ENCODE results near the gene IGF1R.

The IGF1R gene

DNA sequence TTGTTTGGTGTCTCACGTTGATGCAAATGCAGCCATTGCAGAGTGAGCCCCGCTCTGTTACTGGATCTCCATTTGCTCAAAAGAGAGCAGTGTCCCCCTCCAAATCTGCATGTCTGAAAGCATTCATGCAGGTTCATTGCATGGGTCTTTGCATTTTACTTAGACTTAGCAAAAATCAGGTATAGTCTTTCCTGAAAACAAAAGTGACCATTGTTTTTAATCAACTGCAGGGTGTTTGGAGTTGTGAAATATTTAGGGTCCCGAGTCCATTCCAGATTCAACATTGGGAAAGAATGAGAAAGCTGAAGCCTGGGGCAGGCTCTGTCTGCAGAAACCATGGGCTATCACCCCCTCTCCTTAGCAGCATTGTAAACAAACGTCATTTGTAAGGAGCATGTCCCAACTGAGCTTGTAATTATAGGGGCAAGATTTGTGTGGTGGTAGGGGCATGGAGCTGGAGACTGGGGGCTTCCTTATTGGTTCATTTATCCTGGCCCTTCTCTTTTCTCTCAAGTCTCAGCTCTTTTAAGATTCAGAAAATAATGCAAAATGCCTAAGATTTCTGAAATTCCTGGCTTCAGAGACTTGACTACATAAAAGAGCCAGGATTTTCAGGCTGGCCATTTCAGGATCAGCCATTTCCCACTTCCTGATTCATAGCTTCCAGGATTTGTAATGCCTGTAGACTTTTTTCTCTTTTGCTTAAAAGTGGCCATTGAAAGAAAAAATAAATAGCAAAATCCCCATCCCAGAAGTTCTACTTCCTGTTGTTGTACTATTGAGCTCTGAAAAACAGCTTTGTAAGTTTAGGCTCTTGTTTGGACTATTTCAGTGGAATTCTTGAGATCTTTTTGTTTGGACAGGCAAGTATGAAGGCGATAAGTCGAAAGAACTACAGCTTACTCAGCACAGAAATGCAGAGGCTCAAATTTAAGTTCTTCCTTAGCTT is 23.0 kb downstream of the IGF1R start:
- TF ChIP-seq GABPA (IDR thresholded peaks at IDR 0.05; ENCODE audit: low read depth) (no peak), POLR2AphosphoS5 (IDR thresholded peaks at IDR 0.05; ENCODE audit: low read depth) (no peak), SPI1 (IDR thresholded peaks at IDR 0.05; ENCODE audit: borderline replicate concordance, low read depth) (no peak)
- TF ChIP-seq, protein P1, sequence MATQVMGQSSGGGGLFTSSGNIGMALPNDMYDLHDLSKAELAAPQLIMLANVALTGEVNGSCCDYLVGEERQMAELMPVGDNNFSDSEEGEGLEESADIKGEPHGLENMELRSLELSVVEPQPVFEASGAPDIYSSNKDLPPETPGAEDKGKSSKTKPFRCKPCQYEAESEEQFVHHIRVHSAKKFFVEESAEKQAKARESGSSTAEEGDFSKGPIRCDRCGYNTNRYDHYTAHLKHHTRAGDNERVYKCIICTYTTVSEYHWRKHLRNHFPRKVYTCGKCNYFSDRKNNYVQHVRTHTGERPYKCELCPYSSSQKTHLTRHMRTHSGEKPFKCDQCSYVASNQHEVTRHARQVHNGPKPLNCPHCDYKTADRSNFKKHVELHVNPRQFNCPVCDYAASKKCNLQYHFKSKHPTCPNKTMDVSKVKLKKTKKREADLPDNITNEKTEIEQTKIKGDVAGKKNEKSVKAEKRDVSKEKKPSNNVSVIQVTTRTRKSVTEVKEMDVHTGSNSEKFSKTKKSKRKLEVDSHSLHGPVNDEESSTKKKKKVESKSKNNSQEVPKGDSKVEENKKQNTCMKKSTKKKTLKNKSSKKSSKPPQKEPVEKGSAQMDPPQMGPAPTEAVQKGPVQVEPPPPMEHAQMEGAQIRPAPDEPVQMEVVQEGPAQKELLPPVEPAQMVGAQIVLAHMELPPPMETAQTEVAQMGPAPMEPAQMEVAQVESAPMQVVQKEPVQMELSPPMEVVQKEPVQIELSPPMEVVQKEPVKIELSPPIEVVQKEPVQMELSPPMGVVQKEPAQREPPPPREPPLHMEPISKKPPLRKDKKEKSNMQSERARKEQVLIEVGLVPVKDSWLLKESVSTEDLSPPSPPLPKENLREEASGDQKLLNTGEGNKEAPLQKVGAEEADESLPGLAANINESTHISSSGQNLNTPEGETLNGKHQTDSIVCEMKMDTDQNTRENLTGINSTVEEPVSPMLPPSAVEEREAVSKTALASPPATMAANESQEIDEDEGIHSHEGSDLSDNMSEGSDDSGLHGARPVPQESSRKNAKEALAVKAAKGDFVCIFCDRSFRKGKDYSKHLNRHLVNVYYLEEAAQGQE (IDR thresholded peaks at IDR 0.05; ENCODE audit: insufficient replicate concordance, low read depth): no peak
- TF ChIP-seq, protein P2, sequence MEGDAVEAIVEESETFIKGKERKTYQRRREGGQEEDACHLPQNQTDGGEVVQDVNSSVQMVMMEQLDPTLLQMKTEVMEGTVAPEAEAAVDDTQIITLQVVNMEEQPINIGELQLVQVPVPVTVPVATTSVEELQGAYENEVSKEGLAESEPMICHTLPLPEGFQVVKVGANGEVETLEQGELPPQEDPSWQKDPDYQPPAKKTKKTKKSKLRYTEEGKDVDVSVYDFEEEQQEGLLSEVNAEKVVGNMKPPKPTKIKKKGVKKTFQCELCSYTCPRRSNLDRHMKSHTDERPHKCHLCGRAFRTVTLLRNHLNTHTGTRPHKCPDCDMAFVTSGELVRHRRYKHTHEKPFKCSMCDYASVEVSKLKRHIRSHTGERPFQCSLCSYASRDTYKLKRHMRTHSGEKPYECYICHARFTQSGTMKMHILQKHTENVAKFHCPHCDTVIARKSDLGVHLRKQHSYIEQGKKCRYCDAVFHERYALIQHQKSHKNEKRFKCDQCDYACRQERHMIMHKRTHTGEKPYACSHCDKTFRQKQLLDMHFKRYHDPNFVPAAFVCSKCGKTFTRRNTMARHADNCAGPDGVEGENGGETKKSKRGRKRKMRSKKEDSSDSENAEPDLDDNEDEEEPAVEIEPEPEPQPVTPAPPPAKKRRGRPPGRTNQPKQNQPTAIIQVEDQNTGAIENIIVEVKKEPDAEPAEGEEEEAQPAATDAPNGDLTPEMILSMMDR (IDR thresholded peaks at IDR 0.05; ENCODE audit: insufficient read depth, low read length): no peak
- no peak overlapping the region for H3K27ac ChIP-seq (replicated peaks)

DNA sequence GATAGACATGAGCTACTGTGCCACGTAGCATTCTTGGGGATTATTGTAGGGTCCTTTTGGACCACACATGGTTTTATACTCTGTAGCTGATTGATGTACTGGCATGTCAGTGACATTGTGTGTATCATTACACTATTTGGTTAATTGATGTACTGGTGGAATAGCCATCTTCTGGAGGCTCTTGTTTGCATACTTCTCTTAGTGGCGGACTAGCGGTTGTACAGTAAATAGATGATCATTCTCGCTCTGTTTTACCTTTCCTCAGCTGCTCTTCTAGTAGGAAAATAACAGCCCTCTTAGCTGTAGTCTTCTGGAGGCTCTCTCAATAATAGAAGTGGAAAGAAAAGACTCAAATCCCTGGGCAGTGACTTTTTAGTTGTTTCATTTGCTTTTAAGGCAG is 24.8 kb downstream of the IGF1R start:
- Histone ChIP-seq H3K27ac (replicated peaks) (no peak overlapping the region), H3K27me3 (ENCODE audit: insufficient read depth, poor library complexity, severe bottlenecking) (no peaks in the 10 kb centered on the region), H3K4me3 (replicated peaks; ENCODE audit: insufficient read depth, low read length) (no peak overlapping the region)
- TF ChIP-seq SPI1 (IDR thresholded peaks at IDR 0.05; ENCODE audit: borderline replicate concordance, low read depth): no peak
- TF ChIP-seq, protein P1 (IDR thresholded peaks at IDR 0.05; ENCODE audit: insufficient replicate concordance, low read depth): no peak
- no peak for TF ChIP-seq GABPA (IDR thresholded peaks at IDR 0.05; ENCODE audit: low read depth)
- TF ChIP-seq, protein P2 (IDR thresholded peaks at IDR 0.05; ENCODE audit: insufficient read depth, low read length): no peak
- TF ChIP-seq POLR2AphosphoS5 (IDR thresholded peaks at IDR 0.05; ENCODE audit: low read depth): no peak
- DNase-seq (ENCODE audit: low read depth in 1 of 2, low spot score in 1 of 2): no peak

More for the DNA sequence above, 23.0 kb downstream of the IGF1R start:
- H3K4me3 ChIP-seq (replicated peaks; ENCODE audit: insufficient read depth, low read length): no peak overlapping the region
- no peaks in the 10 kb centered on the region for H3K27me3 ChIP-seq (ENCODE audit: insufficient read depth, poor library complexity, severe bottlenecking)
- DNase-seq (ENCODE audit: low read depth in 1 of 2, low spot score in 1 of 2): no peak

DNA sequence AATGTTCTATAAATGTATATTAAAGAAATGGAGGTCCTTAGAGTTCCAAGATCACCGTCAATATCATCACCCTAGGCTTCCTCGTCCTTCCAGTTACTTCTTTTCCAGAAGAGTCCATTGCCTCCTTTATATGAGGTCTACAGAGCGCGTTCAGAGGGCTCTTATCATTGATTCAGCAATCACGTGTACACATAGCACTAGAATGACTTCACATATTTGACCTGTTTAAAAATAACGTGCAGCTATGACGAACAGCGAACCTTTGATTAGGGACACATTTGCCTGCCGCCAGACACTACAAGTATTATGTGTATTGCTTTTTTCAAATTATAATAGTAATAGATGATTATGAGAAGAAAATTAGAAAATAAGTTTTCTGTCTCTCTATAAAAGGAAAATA is 26.0 kb downstream of the IGF1R start:
- Histone ChIP-seq H3K27me3 (ENCODE audit: insufficient read depth, poor library complexity, severe bottlenecking) (no peaks in the 10 kb centered on the region), H3K27ac (replicated peaks) (no peak overlapping the region), H3K4me3 (replicated peaks; ENCODE audit: insufficient read depth, low read length) (no peak overlapping the region)
- no peak for DNase-seq (ENCODE audit: low read depth in 1 of 2, low spot score in 1 of 2)
- TF ChIP-seq GABPA (IDR thresholded peaks at IDR 0.05; ENCODE audit: low read depth) (no peak), SPI1 (IDR thresholded peaks at IDR 0.05; ENCODE audit: borderline replicate concordance, low read depth) (no peak), POLR2AphosphoS5 (IDR thresholded peaks at IDR 0.05; ENCODE audit: low read depth) (no peak)
- TF ChIP-seq, protein P1 (IDR thresholded peaks at IDR 0.05; ENCODE audit: insufficient replicate concordance, low read depth): no peak
- TF ChIP-seq, protein P2 (IDR thresholded peaks at IDR 0.05; ENCODE audit: insufficient read depth, low read length): no peak
